ENCODE data around the gene CRACR2B.

The CRACR2B gene

DNA sequence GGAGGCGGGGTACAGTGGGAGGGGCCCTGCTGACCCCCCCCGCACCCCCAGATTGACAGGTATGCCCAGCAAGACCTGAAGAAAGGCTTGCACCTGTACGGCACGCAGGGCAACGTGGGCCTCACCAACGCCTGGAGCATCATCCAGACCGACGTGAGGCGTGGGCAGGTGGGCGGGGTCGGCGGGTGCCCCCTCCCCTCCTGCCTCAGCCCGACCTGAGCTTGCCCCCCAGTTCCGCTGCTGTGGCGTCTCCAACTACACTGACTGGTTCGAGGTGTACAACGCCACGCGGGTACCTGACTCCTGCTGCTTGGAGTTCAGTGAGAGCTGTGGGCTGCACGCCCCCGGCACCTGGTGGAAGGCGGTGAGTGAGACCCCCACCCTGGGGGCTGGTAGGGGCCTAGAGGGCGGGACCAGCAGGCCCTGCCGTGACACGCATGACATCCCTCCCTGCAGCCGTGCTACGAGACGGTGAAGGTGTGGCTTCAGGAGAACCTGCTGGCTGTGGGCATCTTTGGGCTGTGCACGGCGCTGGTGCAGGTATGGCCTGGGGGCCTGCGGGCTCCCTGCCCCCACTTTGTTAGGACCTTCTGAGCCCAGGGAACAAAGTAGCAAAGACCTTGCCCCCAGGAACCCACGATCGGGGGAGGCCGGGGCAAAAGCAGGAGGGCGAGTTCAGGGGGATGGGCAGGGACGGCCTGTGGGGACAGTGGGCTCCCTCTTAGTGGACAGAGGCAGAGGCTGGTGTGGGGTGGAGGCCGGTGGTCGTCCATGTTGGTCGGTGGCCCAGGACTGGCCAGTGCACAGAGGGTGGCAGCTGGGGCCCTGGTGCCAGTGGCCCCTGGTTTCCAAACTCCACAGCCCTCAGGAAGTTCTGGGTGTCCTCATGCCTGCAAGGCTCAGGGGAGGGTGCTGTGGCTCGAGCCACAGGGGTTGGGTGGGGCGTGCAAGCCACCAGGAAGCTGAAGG is 38.0 kb downstream of the CRACR2B start:
- no peak overlapping the region for H3K9ac ChIP-seq (ENCODE audit: low read depth, low read length, poor library complexity, severe bottlenecking)
- no peaks in the 10 kb centered on the region for H3K36me3 ChIP-seq (ENCODE audit: insufficient read depth, low read length)
- H3K9me3 ChIP-seq (ENCODE audit: insufficient read depth, low read depth, low read length), result no peaks in the 10 kb centered on the region
- H2AFZ ChIP-seq (ENCODE audit: low read length), result no peak overlapping the region
- no peak overlapping the region for H3K4me3 ChIP-seq (ENCODE audit: low read length, poor library complexity, severe bottlenecking)
- no peaks in the 10 kb centered on the region for H3K4me1 ChIP-seq (ENCODE audit: insufficient read depth, low read length, poor library complexity, severe bottlenecking)
- H4K20me1 ChIP-seq (ENCODE audit: insufficient read depth, low read length, poor library complexity, severe bottlenecking), result no peaks in the 10 kb centered on the region
- no peaks in the 10 kb centered on the region for H3K79me2 ChIP-seq (ENCODE audit: insufficient read depth, low read length)
- no peaks in the 10 kb centered on the region for H3F3A ChIP-seq (ENCODE audit: low read depth)
- no peaks in the 10 kb centered on the region for H3K27me3 ChIP-seq (ENCODE audit: insufficient read depth, low read length, poor library complexity, severe bottlenecking)
- TF ChIP-seq EZH2phosphoT487 (IDR thresholded peaks at IDR 0.05; ENCODE audit: borderline replicate concordance), result no peak
- TF ChIP-seq, protein P1, sequence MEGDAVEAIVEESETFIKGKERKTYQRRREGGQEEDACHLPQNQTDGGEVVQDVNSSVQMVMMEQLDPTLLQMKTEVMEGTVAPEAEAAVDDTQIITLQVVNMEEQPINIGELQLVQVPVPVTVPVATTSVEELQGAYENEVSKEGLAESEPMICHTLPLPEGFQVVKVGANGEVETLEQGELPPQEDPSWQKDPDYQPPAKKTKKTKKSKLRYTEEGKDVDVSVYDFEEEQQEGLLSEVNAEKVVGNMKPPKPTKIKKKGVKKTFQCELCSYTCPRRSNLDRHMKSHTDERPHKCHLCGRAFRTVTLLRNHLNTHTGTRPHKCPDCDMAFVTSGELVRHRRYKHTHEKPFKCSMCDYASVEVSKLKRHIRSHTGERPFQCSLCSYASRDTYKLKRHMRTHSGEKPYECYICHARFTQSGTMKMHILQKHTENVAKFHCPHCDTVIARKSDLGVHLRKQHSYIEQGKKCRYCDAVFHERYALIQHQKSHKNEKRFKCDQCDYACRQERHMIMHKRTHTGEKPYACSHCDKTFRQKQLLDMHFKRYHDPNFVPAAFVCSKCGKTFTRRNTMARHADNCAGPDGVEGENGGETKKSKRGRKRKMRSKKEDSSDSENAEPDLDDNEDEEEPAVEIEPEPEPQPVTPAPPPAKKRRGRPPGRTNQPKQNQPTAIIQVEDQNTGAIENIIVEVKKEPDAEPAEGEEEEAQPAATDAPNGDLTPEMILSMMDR (conservative IDR thresholded peaks at IDR 0.05; ENCODE audit: low read length), result no peak
- H3K4me2 ChIP-seq (ENCODE audit: low read depth, low read length, poor library complexity, severe bottlenecking), result no peak overlapping the region
- no peaks in the 10 kb centered on the region for H3K9me2 ChIP-seq (replicated peaks; ENCODE audit: low read depth, low read length)

DNA sequence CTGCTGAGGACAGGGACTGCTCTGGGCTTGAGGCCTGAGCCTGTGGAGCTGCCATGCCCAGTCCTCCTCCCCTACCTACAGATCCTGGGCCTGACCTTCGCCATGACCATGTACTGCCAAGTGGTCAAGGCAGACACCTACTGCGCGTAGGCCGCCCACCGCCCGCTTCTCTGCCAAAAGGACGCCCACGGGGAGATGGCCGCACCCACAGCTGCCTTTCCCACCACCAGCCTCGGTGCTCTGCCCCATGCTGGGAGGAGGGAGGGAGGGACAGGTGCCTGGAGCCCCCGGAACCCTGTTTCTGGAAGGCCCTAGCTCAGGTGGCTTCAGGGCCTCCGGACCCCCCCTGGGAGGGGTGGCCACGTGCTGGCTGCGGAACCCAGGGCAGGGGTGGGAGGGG is 38.8 kb downstream of the CRACR2B start:
- no peaks in the 10 kb centered on the region for H3K4me1 ChIP-seq (ENCODE audit: insufficient read depth, low read length, poor library complexity, severe bottlenecking)
- H3K4me2 ChIP-seq (ENCODE audit: low read depth, low read length, poor library complexity, severe bottlenecking), result no peak overlapping the region
- no peak overlapping the region for H3K4me3 ChIP-seq (ENCODE audit: low read length, poor library complexity, severe bottlenecking)
- no peak overlapping the region for H3K9ac ChIP-seq (ENCODE audit: low read depth, low read length, poor library complexity, severe bottlenecking)
- TF ChIP-seq, protein P1 (conservative IDR thresholded peaks at IDR 0.05; ENCODE audit: low read length), result no peak
- no peak for TF ChIP-seq EZH2phosphoT487 (IDR thresholded peaks at IDR 0.05; ENCODE audit: borderline replicate concordance)
- H3K9me2 ChIP-seq (replicated peaks; ENCODE audit: low read depth, low read length), result no peaks in the 10 kb centered on the region
- no peaks in the 10 kb centered on the region for H3K27me3 ChIP-seq (ENCODE audit: insufficient read depth, low read length, poor library complexity, severe bottlenecking)
- H4K20me1 ChIP-seq (ENCODE audit: insufficient read depth, low read length, poor library complexity, severe bottlenecking), result no peaks in the 10 kb centered on the region
- no peaks in the 10 kb centered on the region for H3K9me3 ChIP-seq (ENCODE audit: insufficient read depth, low read depth, low read length)
- no peak overlapping the region for H2AFZ ChIP-seq (ENCODE audit: low read length)
- H3F3A ChIP-seq (ENCODE audit: low read depth), result no peaks in the 10 kb centered on the region
- H3K79me2 ChIP-seq (ENCODE audit: insufficient read depth, low read length), result no peaks in the 10 kb centered on the region
- H3K36me3 ChIP-seq (ENCODE audit: insufficient read depth, low read length), result no peaks in the 10 kb centered on the region

DNA sequence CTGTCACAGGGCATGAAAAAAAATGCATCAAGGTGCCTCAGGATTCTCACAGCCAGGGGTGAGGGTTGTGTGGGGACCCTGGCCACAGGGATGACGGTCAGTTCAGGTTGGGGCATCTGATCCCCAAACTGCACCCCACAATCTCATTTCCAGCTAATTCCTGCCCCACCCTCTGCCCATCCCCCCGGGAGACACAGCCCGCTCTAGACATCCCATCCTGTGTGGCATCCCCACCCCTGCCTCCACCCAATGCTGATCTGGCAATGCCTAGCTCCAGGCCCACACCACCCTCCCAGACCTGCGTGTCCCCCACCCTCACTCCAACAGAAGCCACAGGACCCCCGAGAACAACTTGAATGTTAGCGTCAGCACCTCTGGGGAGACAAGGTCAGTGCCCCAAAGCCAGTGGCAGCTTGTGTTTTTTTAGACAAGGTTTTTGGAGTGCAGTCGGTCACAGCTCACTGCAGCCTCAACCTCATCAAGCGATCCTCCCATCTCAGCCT is 40.2 kb downstream of the CRACR2B start:
- no peak overlapping the region for H3K9ac ChIP-seq (ENCODE audit: low read depth, low read length, poor library complexity, severe bottlenecking)
- no peaks in the 10 kb centered on the region for H3K9me2 ChIP-seq (replicated peaks; ENCODE audit: low read depth, low read length)
- H3K9me3 ChIP-seq (ENCODE audit: insufficient read depth, low read depth, low read length), result no peaks in the 10 kb centered on the region
- H3K4me1 ChIP-seq (ENCODE audit: insufficient read depth, low read length, poor library complexity, severe bottlenecking), result no peaks in the 10 kb centered on the region
- no peak overlapping the region for H2AFZ ChIP-seq (ENCODE audit: low read length)
- no peaks in the 10 kb centered on the region for H3K36me3 ChIP-seq (ENCODE audit: insufficient read depth, low read length)
- H4K20me1 ChIP-seq (ENCODE audit: insufficient read depth, low read length, poor library complexity, severe bottlenecking), result no peaks in the 10 kb centered on the region
- no peaks in the 10 kb centered on the region for H3K79me2 ChIP-seq (ENCODE audit: insufficient read depth, low read length)
- H3K27me3 ChIP-seq (ENCODE audit: insufficient read depth, low read length, poor library complexity, severe bottlenecking), result no peaks in the 10 kb centered on the region
- H3K4me3 ChIP-seq (ENCODE audit: low read length, poor library complexity, severe bottlenecking), result no peak overlapping the region
- TF ChIP-seq EZH2phosphoT487 (IDR thresholded peaks at IDR 0.05; ENCODE audit: borderline replicate concordance), result no peak
- TF ChIP-seq, protein P1 (conservative IDR thresholded peaks at IDR 0.05; ENCODE audit: low read length), result no peak
- no peaks in the 10 kb centered on the region for H3F3A ChIP-seq (ENCODE audit: low read depth)
- H3K4me2 ChIP-seq (ENCODE audit: low read depth, low read length, poor library complexity, severe bottlenecking), result no peak overlapping the region

All from Loucy (cell line).